HTERT RPE-1 (cell line): Measurements from ENCODE around the gene AIG1.
"Not testable (repeated sequence)": the region's sequence is repeated elsewhere in the genome, so short reads cannot be mapped to it uniquely, and the experiment has no call there.

ENCODE experiments used
- in situ Hi-C: fragments of 300-500 bp; cut with MboI; formaldehyde crosslinking; loops from 4 replicates; pipeline ENCODE4 v1.14.3; 2020; ENCODE audit warnings: low sequenced_read_pairs

AIG1 gene

DNA sequence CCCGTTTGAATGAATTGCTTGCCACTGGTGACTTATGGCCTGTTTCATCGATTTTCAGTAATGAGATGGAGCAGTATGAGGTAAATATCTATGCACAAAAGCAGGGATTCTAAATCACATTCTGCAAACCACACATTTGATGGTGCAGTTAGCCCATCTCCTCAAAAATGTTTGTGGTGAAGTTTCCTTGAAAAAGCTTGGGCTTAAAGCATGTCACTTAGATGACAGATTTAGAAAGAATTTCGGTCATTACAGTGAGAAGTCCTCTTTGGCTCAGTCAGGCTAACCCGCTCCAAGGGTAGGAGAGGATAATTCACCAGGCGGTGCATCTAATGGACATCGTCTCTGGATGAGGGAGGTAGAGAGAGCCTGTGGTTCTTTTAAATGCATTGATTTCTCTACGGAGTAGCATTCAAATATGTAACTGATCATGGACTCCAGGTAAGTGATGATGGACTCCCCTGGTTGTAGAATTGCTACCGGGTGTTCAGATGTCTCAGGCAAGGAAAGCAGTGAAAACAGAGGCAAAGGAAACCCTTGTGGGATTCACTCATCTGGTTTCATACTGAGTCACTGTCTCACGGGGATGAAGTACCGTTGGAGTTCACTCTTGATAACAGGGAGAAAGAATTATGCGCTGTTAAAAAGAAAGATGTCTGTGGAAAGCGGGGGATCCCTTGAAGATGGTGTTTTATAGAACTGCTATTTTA, 65.3 kb downstream of the AIG1 start:
- in situ Hi-C loops: no loop called here

DNA sequence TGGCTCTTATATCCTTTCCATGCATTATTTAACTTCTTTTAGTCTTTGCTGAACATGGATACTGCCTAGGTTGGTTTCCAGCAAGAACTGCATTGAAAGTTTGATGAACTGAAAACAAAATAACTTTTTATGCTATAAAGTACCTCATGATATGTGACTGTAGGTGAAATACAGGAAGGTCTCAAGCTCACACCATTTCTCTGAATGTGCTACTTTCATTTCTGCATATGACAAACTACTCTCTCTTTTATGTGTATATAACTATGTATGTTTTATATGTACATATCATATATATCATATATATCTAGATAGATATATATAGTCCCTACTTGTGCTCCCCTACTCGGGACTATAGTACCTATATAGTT, 65.9 kb downstream of the AIG1 start:
- in situ Hi-C loops: no loop called here

DNA sequence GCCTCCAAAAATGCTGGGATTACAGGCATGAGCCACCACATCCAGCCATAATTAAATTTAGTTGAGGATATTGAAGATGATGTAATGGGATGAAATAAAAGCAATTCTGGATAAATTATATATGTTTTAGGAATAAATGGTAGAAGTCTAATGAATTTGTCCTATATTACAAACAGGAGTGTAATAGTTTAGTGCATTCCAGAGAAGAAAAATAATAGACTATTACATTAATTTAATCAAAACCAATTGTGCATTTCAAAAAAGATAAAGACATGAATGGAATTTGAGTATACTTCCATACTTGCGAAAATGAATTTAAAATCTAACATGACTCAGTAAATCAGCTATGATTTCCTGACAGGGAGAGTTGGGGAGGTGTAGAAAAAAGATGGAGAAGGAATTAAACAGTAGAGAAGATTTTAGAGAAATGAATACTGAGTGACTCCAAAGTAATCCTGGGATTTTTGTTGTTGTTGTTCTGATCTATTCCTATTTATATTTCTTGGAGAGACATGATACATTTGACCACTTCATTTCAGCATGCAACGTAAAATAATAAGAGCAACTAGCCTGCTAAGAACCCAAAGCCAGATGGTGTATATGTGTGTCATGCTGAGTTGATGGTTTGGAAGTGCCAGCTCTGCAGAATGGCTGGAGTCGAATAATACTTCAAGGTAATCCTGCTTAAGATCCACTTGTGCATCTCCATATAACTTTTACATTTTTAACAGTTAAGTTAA, 67.4 kb downstream of the AIG1 start:
- in situ Hi-C loops: no loop called here

GRCh38 chr6:143128681-143129015, 68.0 kb downstream of the AIG1 start:
- in situ Hi-C loops: no loop called here

DNA sequence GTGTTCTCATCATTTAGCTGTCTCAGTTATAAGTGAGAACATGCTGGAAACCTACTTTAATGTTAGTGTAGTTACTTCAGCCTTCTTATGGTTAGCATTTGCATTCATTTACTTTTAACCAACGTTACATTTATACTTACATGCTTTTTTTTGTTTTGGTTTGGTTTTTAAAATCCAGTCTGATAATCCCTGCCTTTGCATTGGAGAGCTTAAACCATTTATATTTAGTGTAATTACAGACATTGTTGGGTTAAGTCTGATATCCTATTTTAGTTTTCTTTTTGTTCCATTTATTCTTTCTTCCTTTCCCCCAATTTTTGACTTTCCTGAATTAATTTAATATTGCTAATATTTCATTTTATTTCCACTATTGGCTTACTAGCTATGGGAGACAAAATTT, 70.2 kb downstream of the AIG1 start:
- in situ Hi-C loops: no loop called here

DNA sequence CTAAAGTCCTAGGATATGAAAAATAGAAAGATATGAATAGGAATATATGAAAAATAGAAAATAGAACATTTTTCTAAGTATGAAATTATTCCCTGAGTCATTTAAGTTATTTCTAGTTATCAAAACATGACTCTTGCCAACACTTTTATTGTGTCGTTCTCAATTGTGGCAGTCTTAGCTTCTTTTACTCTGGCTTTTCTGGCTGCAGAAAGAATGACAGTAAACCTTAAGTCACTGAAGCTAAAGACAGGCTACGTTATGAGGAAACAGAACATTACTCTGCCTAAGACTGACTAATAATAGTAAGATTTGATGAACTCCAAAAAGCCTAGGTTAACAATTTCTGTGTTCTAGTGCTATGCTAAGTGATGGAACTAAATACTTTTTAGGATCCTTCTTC, 74.6 kb downstream of the AIG1 start:
- in situ Hi-C loops: no loop called here

DNA sequence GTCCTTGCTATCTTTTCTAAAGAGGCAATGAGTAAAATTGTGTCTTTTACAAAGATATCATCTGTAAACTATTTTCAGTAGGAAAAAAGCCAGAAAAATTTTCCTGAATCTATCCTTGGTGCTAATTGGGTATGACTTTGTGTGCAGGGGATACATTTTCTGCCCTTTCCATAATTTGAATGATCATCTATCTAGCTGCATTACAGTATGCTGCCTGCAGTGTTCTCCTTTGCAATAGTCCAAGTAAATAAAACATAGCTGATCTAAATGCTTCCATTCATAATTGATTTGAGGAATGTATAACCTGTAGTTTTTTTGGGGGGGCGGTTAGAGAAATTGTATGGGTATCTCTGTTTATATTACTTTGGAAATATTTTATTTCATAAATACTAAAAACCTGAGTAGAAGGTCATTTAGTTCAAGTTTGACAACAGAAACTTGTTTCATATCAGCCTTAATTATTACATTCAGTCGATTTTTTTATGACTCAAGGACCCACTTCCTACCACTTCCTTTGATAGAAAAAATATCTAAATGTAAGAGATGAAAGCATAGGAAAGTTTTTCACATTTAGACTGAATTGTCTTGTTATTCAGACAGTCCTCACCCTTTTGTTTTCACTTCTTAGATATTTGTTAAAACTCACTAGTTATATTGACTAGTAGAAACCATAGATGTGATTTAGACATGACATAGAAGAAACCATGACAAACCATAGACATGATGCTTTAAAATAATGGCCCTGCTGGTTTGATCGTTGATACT, 75.3 kb downstream of the AIG1 start:
- in situ Hi-C loops: no loop called here

GRCh38 chr6:143136647-143137046, 76.0 kb downstream of the AIG1 start:
- in situ Hi-C loops: no loop called here

DNA sequence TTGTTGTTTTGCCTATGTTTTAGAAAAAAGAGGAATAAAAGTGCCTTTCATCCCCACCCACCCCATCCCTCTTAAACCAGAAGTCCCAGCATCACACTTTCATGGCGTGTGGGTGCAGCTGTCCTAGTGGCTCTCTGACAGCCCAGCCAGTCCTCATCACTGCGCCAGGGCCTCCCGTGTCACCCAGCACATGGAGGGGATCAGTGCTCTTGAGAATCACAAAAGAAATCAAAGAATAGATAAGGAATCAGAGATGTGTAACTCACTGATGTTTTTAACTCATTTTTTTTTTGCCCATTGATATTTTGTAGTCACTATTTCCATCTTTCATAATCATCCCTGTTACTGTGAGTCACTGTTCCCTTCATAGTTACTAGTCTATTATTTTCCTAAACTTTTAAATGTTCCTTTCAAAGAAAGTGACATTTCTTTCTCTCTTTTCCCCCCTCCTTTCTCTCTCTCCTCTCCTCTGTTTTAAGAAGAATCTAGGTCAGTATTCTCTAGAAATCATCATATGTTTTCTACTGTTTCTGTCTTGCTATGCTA, 78.6 kb downstream of the AIG1 start:
- in situ Hi-C loops: no loop called here

DNA sequence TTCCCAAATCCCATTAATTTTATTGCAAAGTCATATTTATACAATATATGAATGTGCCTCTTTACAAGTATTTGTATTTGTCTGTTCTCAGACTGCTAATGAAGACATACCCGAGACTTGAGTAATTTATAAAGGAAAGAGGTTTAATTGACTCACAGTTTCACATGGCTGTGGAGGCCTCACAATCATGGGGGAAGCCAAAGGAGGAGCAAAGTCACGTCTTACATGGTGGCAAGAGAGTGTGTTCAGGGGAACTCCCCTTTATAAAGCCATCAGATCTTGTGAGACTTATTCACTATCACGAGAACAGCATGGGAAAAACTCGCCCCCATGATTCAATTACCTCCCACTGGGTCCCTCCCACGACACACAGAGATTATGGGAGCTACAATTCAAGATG, 79.2 kb downstream of the AIG1 start:
- in situ Hi-C loops: not testable (repeated sequence)

DNA sequence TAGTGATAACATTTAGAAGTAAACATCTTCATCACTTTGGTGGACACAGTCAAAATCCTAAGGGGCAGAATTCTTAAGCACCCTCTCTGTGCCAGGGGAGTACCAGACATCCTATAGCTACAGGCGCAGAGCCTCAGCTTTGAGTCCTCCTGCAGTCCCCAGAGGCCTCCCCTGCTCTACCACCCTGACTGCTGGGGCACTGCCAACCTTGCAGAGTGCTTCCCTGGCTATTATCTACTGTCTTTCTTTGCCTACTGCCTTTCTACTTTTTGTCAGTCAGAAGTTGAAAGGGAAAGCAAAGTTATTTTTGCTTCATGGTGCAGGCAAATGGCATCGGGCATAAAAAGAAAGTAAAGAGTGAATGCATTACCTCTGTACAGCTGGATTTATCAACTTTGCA, 80.1 kb downstream of the AIG1 start:
- in situ Hi-C loops: no loop called here

DNA sequence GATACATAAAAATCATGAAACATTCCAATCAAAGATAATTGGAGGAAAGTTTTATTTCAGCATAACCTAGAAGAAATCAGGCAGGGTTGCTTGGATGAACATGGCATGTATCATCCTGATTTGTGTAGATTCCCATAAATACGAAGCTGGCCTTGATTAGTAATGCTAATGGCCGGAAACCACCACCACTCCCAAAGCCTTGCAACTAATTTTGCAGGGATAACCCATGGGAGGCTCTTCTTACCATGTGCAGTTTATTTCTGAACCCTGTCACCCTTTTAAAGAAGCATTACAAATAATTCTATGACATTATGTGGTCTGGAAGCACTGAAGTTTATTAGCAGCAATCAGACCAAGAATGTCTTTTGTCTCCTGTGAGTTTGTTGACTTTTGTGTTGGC, 80.8 kb downstream of the AIG1 start:
- in situ Hi-C loops: no loop called here

DNA sequence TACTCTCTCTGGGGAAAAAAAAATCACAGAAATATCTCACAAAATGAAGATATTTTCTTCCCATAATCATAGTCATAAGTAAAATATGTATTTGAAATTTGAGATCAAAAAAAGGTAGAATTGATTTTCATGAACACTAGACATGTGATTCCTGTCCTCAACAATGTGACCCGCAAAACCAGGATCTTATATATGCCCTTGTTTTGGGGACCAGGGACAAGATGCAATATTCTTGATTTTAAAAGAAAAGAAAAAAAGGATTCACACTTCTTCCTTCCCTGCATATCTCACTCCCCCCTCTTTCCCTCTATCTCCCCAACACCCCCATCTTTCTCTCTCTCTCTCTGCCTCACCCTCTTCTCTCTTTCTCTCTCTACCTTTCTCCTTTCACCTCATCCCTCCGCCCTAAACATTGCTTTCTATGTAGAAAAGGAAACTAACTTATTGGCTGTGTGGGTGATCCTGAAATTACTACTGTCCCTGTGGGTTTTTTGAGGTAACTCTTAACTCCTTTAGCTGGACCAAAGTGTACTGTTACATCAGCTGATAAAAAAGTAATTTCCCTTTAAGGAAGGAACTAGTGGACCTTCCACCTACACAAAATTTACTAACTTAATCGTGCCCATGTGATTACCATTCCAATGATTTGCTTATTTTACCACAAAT, 85.6 kb downstream of the AIG1 start:
- in situ Hi-C loops: no loop called here

- in situ Hi-C loops: no loop called here
These were observed 89.1 kb downstream of the AIG1 start for GRCh38 chr6:143149771-143150170.

DNA sequence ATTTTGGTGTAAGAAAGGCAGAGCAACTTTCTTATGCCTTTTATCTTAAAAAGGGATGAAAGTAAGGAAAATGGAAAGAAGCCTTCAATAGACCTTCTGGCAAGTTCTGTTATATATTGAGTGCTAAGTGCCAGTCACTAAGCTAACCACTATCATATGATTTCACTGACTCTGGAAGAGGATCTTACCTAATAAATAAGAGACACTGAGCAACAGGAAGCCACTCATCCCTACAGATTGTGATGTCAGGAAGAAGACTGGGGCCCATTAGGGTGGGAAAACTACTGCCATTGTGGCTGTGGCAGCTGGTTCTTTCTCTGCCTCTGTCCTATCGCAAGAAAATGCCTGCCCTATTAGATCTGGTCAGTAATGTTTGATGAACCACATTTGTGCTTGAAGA, 89.6 kb downstream of the AIG1 start:
- in situ Hi-C loops: no loop called here

GRCh38 chr6:143151381-143151780, 90.7 kb downstream of the AIG1 start:
- in situ Hi-C loops: no loop called here

- in situ Hi-C loops: no loop called here
These were observed 95.0 kb downstream of the AIG1 start for GRCh38 chr6:143155681-143156080.

GRCh38 chr6:143157131-143157530, 96.4 kb downstream of the AIG1 start:
- in situ Hi-C loops: no loop called here

GRCh38 chr6:143158113-143158581, 97.5 kb downstream of the AIG1 start:
- in situ Hi-C loops: no loop called here

- in situ Hi-C loops: no loop called here
These were observed 98.3 kb downstream of the AIG1 start for GRCh38 chr6:143159001-143159400.

DNA sequence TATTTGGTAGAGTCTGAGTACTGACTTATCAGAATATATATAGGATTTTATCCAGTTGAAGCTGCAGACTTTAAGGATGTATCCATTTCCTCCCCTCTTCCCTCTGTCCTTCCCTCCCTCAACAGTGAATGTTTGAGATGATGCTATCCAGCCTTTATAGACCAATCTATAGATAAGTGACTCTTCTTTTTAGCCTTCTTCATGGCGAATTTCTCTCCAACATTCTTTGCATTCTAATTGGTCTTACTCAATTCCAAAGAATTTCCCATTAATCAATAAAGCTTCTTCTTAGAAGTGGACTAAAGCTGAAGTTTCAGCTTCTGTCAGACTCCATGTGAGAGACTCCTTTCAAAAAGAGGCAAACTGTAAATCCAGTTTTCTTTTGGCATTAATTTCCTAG, 99.3 kb downstream of the AIG1 start:
- in situ Hi-C loops: no loop called here
